ENCODE measurements around the gene VDR. TPM values are rescaled to one million over a fixed set of nuclear protein-coding genes. Genes with fewer than 3 reads are reported as not detected.

VDR gene
- total RNA-seq, 1 donor from 2014 or later, result 0.54 TPM

GRCh38 chr12:47920913-47921312, 16.1 kb upstream of the VDR start:
- no peaks in the 10 kb centered on the region for H3K36me3 Mint-ChIP-seq
- H3K27me3 Mint-ChIP-seq (ENCODE audit: low read depth), result peaks cover 39% of the 10 kb centered on the region
- peaks cover 4% of the 10 kb centered on the region for H3K9me3 Mint-ChIP-seq
- no peak for TF ChIP-seq CTCF (IDR thresholded peaks at IDR 0.05; ENCODE audit: unreplicated experiment)
- no peak overlapping the region for H3K27ac Mint-ChIP-seq
- DNase-seq (ENCODE audit: low spot score in 2 of 2, unreplicated experiment in 2 of 2), result no peak
- no peak overlapping the region for H3K4me3 Mint-ChIP-seq
- peaks cover 9% of the 10 kb centered on the region for H3K4me1 Mint-ChIP-seq

GRCh38 chr12:47913081-47913480, 8.3 kb upstream of the VDR start:
- Mint-ChIP-seq H3K4me1 (peaks cover 8% of the 10 kb centered on the region), H3K9me3 (peaks cover 5% of the 10 kb centered on the region), H3K27me3 (ENCODE audit: low read depth) (peaks cover 23% of the 10 kb centered on the region), H3K4me3 (no peak overlapping the region), H3K36me3 (no peaks in the 10 kb centered on the region), H3K27ac (no peak overlapping the region)
- TF ChIP-seq CTCF (IDR thresholded peaks at IDR 0.05; ENCODE audit: unreplicated experiment), result no peak
- no peak for DNase-seq (ENCODE audit: low spot score in 2 of 2, unreplicated experiment in 2 of 2)

DNA sequence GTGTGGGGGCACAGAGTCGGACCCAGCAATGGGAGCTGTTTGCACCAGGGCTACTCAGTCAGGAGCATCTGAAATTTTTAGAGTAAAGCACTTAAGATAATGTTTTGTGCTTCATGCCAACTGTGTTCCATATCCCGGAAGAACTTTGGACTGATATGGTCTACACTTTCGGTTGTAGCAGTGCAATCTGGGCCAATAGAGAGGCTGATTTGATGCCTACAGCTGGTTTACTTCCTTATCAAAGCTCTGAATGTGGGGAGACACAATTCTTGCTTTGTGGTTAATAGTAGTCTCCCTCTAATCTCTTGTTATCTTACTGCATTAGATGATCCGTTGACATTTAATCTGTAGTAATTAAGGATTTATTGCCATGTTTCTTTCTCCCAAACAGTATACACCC, 7.8 kb upstream of the VDR start:
- no peak overlapping the region for H3K27ac Mint-ChIP-seq
- no peak overlapping the region for H3K4me3 Mint-ChIP-seq
- DNase-seq (ENCODE audit: low spot score in 2 of 2, unreplicated experiment in 2 of 2), result no peak
- peaks cover 8% of the 10 kb centered on the region for H3K4me1 Mint-ChIP-seq
- peaks cover 26% of the 10 kb centered on the region for H3K27me3 Mint-ChIP-seq (ENCODE audit: low read depth)
- TF ChIP-seq CTCF (IDR thresholded peaks at IDR 0.05; ENCODE audit: unreplicated experiment), result no peak
- H3K9me3 Mint-ChIP-seq, result peaks cover 5% of the 10 kb centered on the region
- H3K36me3 Mint-ChIP-seq, result no peaks in the 10 kb centered on the region

GRCh38 chr12:47910981-47911380, 6.2 kb upstream of the VDR start:
- no peak for TF ChIP-seq CTCF (IDR thresholded peaks at IDR 0.05; ENCODE audit: unreplicated experiment)
- Mint-ChIP-seq H3K4me3 (no peak overlapping the region), H3K36me3 (no peaks in the 10 kb centered on the region), H3K4me1 (peaks cover 8% of the 10 kb centered on the region), H3K27ac (no peak overlapping the region), H3K9me3 (peaks cover 5% of the 10 kb centered on the region), H3K27me3 (ENCODE audit: low read depth) (peaks cover 34% of the 10 kb centered on the region)
- no peak for DNase-seq (ENCODE audit: low spot score in 2 of 2, unreplicated experiment in 2 of 2)

GRCh38 chr12:47910486-47910885, 5.7 kb upstream of the VDR start:
- peaks cover 5% of the 10 kb centered on the region for H3K9me3 Mint-ChIP-seq
- H3K4me1 Mint-ChIP-seq, result peaks cover 8% of the 10 kb centered on the region
- no peaks in the 10 kb centered on the region for H3K36me3 Mint-ChIP-seq
- H3K27me3 Mint-ChIP-seq (ENCODE audit: low read depth), result peaks cover 39% of the 10 kb centered on the region
- no peak overlapping the region for H3K27ac Mint-ChIP-seq
- no peak for TF ChIP-seq CTCF (IDR thresholded peaks at IDR 0.05; ENCODE audit: unreplicated experiment)
- no peak overlapping the region for H3K4me3 Mint-ChIP-seq
- no peak for DNase-seq (ENCODE audit: low spot score in 2 of 2, unreplicated experiment in 2 of 2)

- no peaks in the 10 kb centered on the region for H3K36me3 Mint-ChIP-seq
- H3K9me3 Mint-ChIP-seq, result peaks cover 5% of the 10 kb centered on the region
- DNase-seq (ENCODE audit: low spot score in 2 of 2, unreplicated experiment in 2 of 2), result no peak
- peaks cover 9% of the 10 kb centered on the region for H3K4me1 Mint-ChIP-seq
- no peak overlapping the region for H3K4me3 Mint-ChIP-seq
- peaks cover 43% of the 10 kb centered on the region for H3K27me3 Mint-ChIP-seq (ENCODE audit: low read depth)
- no peak for TF ChIP-seq CTCF (IDR thresholded peaks at IDR 0.05; ENCODE audit: unreplicated experiment)
- no peak overlapping the region for H3K27ac Mint-ChIP-seq
These were observed 5.2 kb upstream of the VDR start for GRCh38 chr12:47909839-47910465.
